Measurements from ENCODE around the gene INPP4B. TPM values are rescaled to one million over a fixed set of nuclear protein-coding genes. Genes with fewer than 3 reads are reported as not detected.

The INPP4B gene
- total and polyA plus RNA-seq, 7 donors: 4.2 to 27.3 (median 17.2) TPM

DNA sequence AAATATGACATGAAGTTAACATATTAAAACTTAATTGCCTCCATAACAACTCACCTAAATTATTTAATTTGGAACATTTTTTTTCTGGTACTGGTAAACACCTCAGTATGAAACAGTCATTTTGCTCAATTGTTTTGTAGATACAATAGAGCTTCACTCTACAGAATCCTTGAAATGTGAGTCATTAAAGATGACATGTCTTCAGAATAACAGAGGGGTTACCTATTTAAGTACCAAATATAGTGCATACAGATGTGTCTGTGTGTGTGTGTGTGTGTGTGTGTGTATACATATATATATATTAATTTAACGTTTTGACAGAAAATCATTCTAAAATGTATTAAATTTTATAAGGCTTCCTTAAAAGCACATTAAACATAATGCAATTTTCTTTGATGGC is 297.6 kb downstream of the INPP4B start:
- Histone ChIP-seq H3K4me1 (no peaks in the 10 kb centered on the region), H3K27me3 (no peaks in the 10 kb centered on the region), H3K4me3 (no peak overlapping the region), H3K27ac (no peak overlapping the region), H3K36me3 (no peaks in the 10 kb centered on the region), H3K9me3 (no peaks in the 10 kb centered on the region)
- WGBS, 2 donors: 0 to 48% methylated on average over 1 of the region's 1 CpG
- intact Hi-C loops (cut with DNase I): no loop called here
- DNase-seq: no peak
- TF ChIP-seq EP300 (IDR thresholded peaks at IDR 0.05) (no peak), POLR2AphosphoS5 (IDR thresholded peaks at IDR 0.05) (no peak), POLR2A (IDR thresholded peaks at IDR 0.05) (no peak), CTCF (IDR thresholded peaks at IDR 0.05) (no peak)

GRCh38 chr4:142547974-142548373 is 298.1 kb downstream of the INPP4B start:
- Histone ChIP-seq H3K36me3 (no peaks in the 10 kb centered on the region), H3K4me3 (no peak overlapping the region), H3K4me1 (no peaks in the 10 kb centered on the region), H3K27ac (no peak overlapping the region), H3K27me3 (no peaks in the 10 kb centered on the region), H3K9me3 (no peaks in the 10 kb centered on the region)
- 32 to 75% methylated on average over 1 of the region's 1 CpG for WGBS, 2 donors
- DNase-seq: no peak
- intact Hi-C loops (cut with DNase I): no loop called here
- TF ChIP-seq CTCF (IDR thresholded peaks at IDR 0.05) (no peak), EP300 (IDR thresholded peaks at IDR 0.05) (no peak), POLR2A (IDR thresholded peaks at IDR 0.05) (no peak), POLR2AphosphoS5 (IDR thresholded peaks at IDR 0.05) (no peak)

- Histone ChIP-seq H3K9me3 (no peaks in the 10 kb centered on the region), H3K36me3 (no peaks in the 10 kb centered on the region), H3K27ac (no peak overlapping the region), H3K4me3 (no peak overlapping the region), H3K4me1 (no peaks in the 10 kb centered on the region), H3K27me3 (no peaks in the 10 kb centered on the region)
- DNase-seq: no peak
- intact Hi-C loops (cut with DNase I): no loop called here
- WGBS, 2 donors: 91 to 92% methylated on average over 3 of the region's 3 CpGs
- TF ChIP-seq EP300 (IDR thresholded peaks at IDR 0.05) (no peak), CTCF (IDR thresholded peaks at IDR 0.05) (no peak), POLR2A (IDR thresholded peaks at IDR 0.05) (no peak)
These were observed 301.5 kb downstream of the INPP4B start for GRCh38 chr4:142544594-142544993.

GRCh38 chr4:142544039-142544438 is 302.1 kb downstream of the INPP4B start:
- intact Hi-C loops (cut with DNase I): no loop called here
- TF ChIP-seq POLR2AphosphoS5 (IDR thresholded peaks at IDR 0.05) (no peak), EP300 (IDR thresholded peaks at IDR 0.05) (no peak), POLR2A (IDR thresholded peaks at IDR 0.05) (no peak), CTCF (IDR thresholded peaks at IDR 0.05) (no peak)
- 90 to 95% methylated on average over 1 of the region's 1 CpG for WGBS, 2 donors

DNA sequence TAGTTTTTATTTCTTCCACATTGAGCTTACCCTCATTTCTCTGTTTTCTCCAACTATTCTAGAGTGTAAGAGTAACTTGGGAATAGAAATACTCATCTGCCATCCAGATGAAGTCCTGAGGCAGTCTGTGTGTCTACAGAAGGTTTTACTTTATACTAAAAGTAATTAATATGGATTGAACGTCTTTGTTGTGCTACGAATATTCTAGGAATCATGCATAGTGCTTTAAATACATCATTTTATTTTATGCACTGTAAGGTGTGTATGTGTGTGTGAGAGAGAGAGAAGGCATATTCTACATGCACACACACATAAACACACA is 305.7 kb downstream of the INPP4B start:
- no peaks in the 10 kb centered on the region for H3K36me3 ChIP-seq
- intact Hi-C loops (cut with DNase I): no loop called here
- H3K27me3 ChIP-seq: no peaks in the 10 kb centered on the region
- TF ChIP-seq POLR2AphosphoS5 (IDR thresholded peaks at IDR 0.05) (no peak), EP300 (IDR thresholded peaks at IDR 0.05) (no peak), POLR2A (IDR thresholded peaks at IDR 0.05) (no peak), CTCF (IDR thresholded peaks at IDR 0.05) (no peak)
- H3K4me3 ChIP-seq: no peak overlapping the region
- no peaks in the 10 kb centered on the region for H3K4me1 ChIP-seq
- H3K27ac ChIP-seq: no peak overlapping the region
- no peaks in the 10 kb centered on the region for H3K9me3 ChIP-seq
- 86 to 87% methylated on average over 2 of the region's 2 CpGs for WGBS, 2 donors
- DNase-seq: no peak

More at GRCh38 chr4:142544039-142544438, 302.1 kb downstream of the INPP4B start:
- DNase-seq: no peak
- no peak overlapping the region for H3K4me3 ChIP-seq
- no peaks in the 10 kb centered on the region for H3K27me3 ChIP-seq
- no peaks in the 10 kb centered on the region for H3K4me1 ChIP-seq
- H3K9me3 ChIP-seq: no peaks in the 10 kb centered on the region
- no peak overlapping the region for H3K27ac ChIP-seq
- H3K36me3 ChIP-seq: no peaks in the 10 kb centered on the region
